Osteoblast (primary cell): ENCODE data around the gene KCNQ1. TPM values are rescaled to one million over a fixed set of nuclear protein-coding genes. Genes with fewer than 3 reads are reported as not detected.

ENCODE experiments used
- DNase-seq: peaks from one replicate; pipeline ENCODE4 v3.0.0; 2011; ENCODE audit warnings: low spot score, mixed read lengths; ENCODE audit not compliant: insufficient read length; ENCODE audit errors: missing footprints
- H2AFZ ChIP-seq: 2 replicates; pipeline ENCODE4 v1.6.0; 2011; ENCODE audit warnings: mild to moderate bottlenecking, low read length
- H3K27ac ChIP-seq: 2 replicates; pipeline ENCODE4 v1.5.1; 2011; ENCODE audit warnings: mild to moderate bottlenecking, low read depth, low read length, moderate library complexity
- H3K27me3 ChIP-seq: 2 replicates; pipeline ENCODE4 v1.6.0; 2012; ENCODE audit warnings: mild to moderate bottlenecking, control low read depth, inconsistent platforms, low read length, moderate library complexity; ENCODE audit not compliant: insufficient read depth
- H3K36me3 ChIP-seq: 2 replicates; pipeline ENCODE4 v1.5.1; 2011; ENCODE audit warnings: mild to moderate bottlenecking, low read length, control low read depth, moderate library complexity; ENCODE audit not compliant: insufficient read depth
- H3K4me1 ChIP-seq: 2 replicates; pipeline ENCODE4 v1.5.1; 2011; ENCODE audit warnings: mild to moderate bottlenecking, low read length, control low read depth, moderate library complexity; ENCODE audit not compliant: insufficient read depth
- H3K4me2 ChIP-seq: 2 replicates; pipeline ENCODE4 v1.6.0; 2011; ENCODE audit warnings: mild to moderate bottlenecking, low read length; ENCODE audit not compliant: insufficient read depth
- H3K4me3 ChIP-seq: fragments of 200-600 bp; sonication (generic); 3 replicates; pipeline ENCODE4 v1.5.1; 2012; ENCODE audit warnings: mild to moderate bottlenecking, low read length, inconsistent platforms; ENCODE audit not compliant: insufficient read depth
- H3K79me2 ChIP-seq: 2 replicates; pipeline ENCODE4 v1.6.0; 2012; ENCODE audit warnings: mild to moderate bottlenecking, low read length, control low read depth, inconsistent platforms; ENCODE audit not compliant: insufficient read depth
- H3K9me3 ChIP-seq: 2 replicates; pipeline ENCODE4 v1.5.1; 2011; ENCODE audit warnings: low read depth, low read length, control low read depth
- H4K20me1 ChIP-seq: 2 replicates; pipeline ENCODE4 v1.6.0; 2012; ENCODE audit warnings: mild to moderate bottlenecking, low read length, control low read depth; ENCODE audit not compliant: insufficient read depth
- CTCF ChIP-seq: IDR thresholded peaks from 2 replicates; pipeline ENCODE4 v1.5.1; 2011; ENCODE audit warnings: mild to moderate bottlenecking, low read depth, low read length, moderate library complexity; ENCODE audit errors: extremely low read depth
- total RNA-seq: library from RNA; depleted of rRNA; stranded (reverse); fragments of >200 nt; gene quantifications from 2 replicates; pipeline ENCODE4 v1.2.3, GENCODE V29; 2012

Gene KCNQ1
- total RNA-seq, 1 donor = not detected

- Histone ChIP-seq H3K9me3 (no peaks in the 10 kb centered on the region), H3K4me2 (no peak overlapping the region), H3K36me3 (no peaks in the 10 kb centered on the region), H3K27me3 (peaks cover 11% of the 10 kb centered on the region), H3K79me2 (no peaks in the 10 kb centered on the region), H2AFZ (no peak overlapping the region), H3K27ac (no peak overlapping the region), H3K4me3 (no peak overlapping the region), H4K20me1 (no peaks in the 10 kb centered on the region), H3K4me1 (no peaks in the 10 kb centered on the region)
- no peak for TF ChIP-seq CTCF
- DNase-seq = peak; percentile 73
These were observed 79.1 kb downstream of the KCNQ1 start for GRCh38 chr11:2523821-2524391.

DNA sequence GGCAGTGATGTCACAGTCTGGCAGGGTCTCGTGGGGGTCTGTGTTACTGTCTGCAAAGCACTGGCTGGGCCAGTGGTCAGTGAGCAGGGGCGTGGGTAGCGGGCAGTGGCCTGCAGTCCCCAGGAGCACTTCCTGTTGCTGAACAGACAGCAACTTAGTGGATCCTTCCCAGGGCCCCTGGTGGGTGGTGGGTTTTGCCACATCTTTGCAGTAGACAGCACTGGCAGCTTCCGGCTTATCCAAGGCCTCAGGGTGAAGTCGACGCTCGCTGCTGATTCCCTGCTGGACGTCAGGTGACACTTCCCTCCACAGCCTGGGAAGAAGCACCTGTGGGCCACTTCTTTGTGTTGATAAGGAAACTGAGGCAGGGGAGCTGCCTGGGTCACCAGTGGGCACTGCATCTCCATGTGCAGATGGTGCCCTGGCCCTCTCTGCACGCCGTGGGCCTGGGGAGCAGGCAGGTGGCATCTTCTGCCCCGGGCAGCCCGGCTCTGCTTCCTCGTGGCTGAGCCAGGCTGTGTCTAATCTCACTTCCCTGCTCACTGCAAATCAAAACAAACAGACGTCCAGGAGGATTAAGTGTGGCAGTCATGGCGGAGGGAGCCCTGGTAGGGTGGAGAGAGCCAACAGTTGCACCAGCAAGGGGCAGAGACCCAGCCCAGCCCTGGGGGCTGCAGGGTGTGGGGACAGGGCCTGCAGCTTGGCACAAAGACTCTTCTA lies 79.8 kb downstream of the KCNQ1 start:
- H3K36me3 ChIP-seq = no peaks in the 10 kb centered on the region
- peaks cover 11% of the 10 kb centered on the region for H3K27me3 ChIP-seq
- TF ChIP-seq CTCF = no peak
- no peaks in the 10 kb centered on the region for H3K79me2 ChIP-seq
- H3K9me3 ChIP-seq = no peaks in the 10 kb centered on the region
- H3K27ac ChIP-seq = no peak overlapping the region
- DNase-seq = peak; percentile 76
- no peak overlapping the region for H2AFZ ChIP-seq
- H3K4me1 ChIP-seq = no peaks in the 10 kb centered on the region
- H4K20me1 ChIP-seq = no peaks in the 10 kb centered on the region
- no peak overlapping the region for H3K4me2 ChIP-seq
- no peak overlapping the region for H3K4me3 ChIP-seq

- no peak overlapping the region for H3K4me2 ChIP-seq
- no peak overlapping the region for H3K4me3 ChIP-seq
- no peaks in the 10 kb centered on the region for H3K36me3 ChIP-seq
- H3K9me3 ChIP-seq = no peaks in the 10 kb centered on the region
- no peak overlapping the region for H3K27ac ChIP-seq
- no peaks in the 10 kb centered on the region for H3K79me2 ChIP-seq
- no peak overlapping the region for H2AFZ ChIP-seq
- no peak for TF ChIP-seq CTCF
- peak; percentile 58 for DNase-seq
- no peaks in the 10 kb centered on the region for H3K4me1 ChIP-seq
- H3K27me3 ChIP-seq = peaks cover 14% of the 10 kb centered on the region
- no peaks in the 10 kb centered on the region for H4K20me1 ChIP-seq
These were observed 80.5 kb downstream of the KCNQ1 start for GRCh38 chr11:2525166-2525861.
